ENCODE measurements around the gene ZNF646.

Gene ZNF646

DNA sequence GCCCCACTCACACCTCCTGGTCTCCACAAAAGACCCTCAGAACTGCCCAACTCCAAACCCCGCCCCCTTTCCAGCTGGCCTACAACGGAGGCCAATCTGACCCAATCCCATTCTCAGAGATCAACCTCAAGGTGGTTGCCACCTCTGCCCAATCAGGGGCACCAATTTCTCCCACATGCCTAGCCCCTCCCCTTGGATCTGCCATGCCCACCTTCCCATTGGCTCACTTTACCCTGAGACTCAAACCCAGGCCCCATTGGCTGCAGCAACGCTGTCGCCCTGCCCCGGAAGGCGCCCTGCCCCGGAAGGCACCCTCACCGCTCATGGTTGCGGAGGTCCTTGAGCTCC, 10.8 kb upstream of the ZNF646 start:
- DNase-seq = no peak

DNA sequence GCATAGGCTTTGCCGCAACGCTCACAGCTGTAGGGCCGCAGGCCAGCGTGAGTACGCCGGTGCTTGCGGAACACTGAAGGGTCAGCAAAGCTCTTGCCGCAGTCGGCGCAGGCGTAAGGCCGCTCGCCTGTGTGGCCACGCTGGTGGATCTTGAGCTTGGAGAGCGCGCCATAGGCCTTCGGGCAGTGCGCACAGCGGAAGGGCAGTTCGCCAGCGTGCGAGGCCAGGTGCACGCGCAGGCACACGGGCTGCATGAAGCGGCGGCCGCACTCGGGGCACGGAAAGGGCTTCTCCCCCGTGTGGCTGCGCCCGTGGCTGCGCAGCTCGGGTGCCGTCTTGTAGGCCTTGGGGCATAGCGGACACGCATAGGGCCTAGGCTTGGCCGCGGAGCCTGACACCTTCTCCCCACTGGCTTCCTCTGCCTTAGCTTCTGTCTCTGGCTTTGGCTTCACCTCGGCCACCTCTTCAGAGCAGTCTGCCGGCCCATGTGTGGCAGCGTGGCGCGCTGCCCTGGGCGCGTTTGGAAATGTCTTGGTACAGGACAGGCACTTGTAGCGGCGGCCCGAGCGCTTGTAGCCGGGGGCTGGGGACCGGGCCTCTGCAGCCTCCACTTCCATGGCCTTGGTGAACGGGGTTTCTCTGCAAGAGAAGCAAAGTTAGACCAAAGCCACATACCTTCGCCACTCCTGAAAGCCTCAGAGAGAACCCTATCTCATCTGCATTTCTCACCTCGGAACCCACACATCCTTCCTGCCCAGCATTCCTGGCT, 10.2 kb upstream of the ZNF646 start:
- no peak for DNase-seq

GRCh38 chr16:31064882-31065461, 9.2 kb upstream of the ZNF646 start:
- DNase-seq = no peak

DNA sequence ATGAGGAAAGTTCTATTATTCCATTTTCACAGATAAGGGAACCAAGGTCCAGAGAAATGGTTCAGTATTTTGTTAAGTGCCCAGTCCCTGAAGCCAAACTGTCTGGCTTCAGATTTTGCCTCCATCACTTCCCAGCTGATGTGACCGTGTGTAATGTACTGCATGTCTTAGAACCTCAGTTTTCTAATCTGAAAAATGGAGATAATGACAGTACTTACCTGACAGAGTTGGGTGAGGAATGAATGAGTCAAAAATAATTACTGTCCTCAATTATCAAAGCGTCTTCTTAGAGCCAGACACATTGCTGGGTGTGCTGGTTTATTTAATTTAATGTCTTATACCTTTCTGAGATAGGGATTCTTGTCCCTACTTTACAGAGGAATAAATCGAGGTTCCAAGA, 6.9 kb upstream of the ZNF646 start:
- no peak for DNase-seq

DNA sequence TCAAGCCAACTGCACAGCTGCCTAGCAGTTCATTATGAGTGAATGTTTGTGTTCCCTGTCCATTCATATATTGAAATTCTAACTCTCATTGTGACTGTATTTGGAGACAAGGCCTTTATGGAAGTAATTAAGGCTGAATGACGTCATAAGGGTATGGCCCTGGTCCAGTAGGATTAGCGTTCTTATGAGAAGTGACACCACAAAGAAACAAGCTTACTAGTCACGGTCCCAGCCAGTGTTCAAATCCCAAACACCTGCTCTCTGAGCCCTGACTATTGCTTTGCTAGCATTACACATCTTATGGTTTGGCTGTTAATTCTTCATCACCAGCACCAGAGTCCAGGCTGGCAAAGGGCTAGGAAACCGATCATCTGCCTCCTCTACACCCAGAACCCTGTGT, 2.4 kb upstream of the ZNF646 start:
- DNase-seq = no peak

GRCh38 chr16:31072540-31073141, 1.6 kb upstream of the ZNF646 start:
- peak in 2 of 56 donors; percentile 18 to 49 for DNase-seq

DNA sequence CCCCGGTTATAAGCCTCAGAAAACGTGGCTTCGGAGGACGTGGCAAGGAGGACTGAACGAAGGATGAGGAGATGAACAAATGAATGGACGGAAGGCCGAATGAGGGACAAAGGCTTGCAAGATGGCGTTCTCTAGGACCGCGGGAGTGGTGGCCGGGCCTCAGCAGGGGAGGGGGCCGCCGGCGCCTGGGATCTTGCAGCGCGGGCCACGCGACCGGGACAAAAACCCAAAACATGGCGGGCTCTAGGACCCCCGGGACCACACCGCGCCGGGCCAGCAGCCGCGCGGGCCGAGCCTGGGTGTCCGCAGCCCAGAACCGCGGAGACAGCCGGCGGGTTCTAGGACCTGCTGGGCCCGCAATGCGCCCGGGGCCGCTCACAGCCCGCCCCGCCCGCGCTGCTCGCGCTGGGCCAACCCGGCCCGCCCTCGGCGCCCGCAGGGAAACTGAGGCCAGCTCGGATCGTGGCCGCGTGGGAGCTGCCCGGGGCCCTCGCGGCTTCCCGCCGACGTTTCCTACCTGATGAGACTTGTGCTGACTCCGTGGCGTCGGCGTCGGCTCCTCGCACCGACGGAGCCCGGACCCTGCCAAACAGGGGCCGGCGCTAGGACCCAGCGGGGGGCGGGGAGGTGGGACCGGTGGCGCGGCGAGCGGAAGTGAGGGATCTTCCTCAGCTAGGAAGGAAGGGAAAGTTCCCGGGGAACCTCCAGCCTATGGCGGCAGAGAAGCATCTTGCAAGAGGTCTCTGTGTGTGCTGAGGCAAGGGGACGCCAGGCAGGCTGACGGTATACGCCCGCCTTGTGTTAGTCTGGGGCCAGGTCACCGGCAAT, 866 bp upstream of the ZNF646 start:
- peak; percentile 62 to 96 (median 85) for DNase-seq

DNA sequence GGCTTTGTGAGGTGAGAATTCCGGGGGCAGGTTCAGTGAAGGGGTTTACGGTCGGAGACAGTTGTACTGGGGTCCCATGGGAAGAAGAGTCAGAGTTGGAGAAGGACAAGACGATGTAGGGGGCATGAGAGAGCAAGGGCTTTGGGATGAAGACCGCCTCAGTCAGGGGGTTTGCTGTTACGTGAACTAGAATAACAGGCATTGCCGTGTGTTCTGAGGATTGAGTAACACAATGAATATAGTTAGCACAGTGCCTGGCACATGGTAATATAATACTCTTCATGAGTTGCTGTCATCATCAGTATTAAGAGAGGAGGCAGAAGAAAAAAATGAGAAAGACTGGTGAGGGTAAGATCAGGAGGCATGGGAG, 577 bp downstream of the ZNF646 start:
- DNase-seq = no peak

DNA sequence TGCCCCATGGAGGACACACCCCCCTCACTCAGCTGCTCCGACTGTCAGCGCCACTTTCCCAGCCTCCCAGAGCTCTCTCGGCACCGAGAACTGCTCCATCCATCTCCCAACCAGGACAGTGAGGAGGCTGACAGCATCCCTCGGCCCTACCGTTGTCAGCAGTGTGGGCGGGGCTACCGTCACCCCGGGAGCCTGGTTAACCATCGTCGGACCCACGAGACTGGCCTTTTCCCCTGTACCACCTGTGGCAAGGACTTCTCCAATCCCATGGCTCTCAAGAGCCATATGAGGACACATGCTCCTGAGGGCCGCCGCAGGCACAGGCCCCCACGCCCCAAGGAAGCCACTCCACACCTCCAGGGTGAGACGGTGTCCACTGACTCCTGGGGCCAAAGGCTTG, 2.1 kb downstream of the ZNF646 start:
- no peak for DNase-seq

- no peak for DNase-seq
These were observed 2.8 kb downstream of the ZNF646 start for GRCh38 chr16:31077024-31077423.

DNA sequence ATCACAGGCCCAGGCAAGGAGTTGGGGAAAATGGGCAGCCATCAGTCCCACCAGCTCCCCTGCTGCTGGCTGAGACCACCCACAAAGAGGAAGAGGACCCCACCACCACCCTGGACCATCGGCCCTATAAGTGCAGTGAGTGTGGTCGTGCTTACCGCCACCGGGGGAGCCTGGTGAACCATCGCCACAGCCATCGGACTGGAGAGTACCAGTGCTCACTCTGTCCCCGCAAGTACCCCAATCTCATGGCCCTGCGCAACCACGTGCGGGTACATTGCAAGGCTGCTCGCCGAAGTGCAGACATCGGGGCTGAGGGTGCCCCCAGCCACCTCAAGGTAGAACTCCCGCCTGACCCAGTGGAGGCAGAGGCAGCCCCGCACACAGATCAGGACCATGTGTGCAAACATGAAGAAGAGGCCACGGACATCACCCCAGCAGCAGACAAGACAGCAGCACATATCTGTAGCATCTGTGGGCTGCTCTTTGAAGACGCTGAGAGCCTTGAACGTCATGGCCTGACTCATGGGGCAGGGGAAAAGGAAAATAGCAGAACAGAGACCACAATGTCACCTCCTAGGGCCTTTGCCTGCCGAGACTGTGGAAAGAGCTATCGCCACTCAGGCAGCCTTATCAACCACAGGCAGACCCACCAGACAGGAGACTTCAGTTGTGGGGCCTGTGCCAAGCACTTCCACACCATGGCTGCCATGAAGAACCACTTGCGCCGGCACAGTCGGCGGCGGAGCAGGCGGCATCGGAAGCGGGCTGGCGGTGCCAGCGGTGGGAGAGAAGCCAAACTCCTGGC, 3.6 kb downstream of the ZNF646 start:
- DNase-seq = no peak

GRCh38 chr16:31078597-31079341, 4.5 kb downstream of the ZNF646 start:
- DNase-seq = no peak

DNA sequence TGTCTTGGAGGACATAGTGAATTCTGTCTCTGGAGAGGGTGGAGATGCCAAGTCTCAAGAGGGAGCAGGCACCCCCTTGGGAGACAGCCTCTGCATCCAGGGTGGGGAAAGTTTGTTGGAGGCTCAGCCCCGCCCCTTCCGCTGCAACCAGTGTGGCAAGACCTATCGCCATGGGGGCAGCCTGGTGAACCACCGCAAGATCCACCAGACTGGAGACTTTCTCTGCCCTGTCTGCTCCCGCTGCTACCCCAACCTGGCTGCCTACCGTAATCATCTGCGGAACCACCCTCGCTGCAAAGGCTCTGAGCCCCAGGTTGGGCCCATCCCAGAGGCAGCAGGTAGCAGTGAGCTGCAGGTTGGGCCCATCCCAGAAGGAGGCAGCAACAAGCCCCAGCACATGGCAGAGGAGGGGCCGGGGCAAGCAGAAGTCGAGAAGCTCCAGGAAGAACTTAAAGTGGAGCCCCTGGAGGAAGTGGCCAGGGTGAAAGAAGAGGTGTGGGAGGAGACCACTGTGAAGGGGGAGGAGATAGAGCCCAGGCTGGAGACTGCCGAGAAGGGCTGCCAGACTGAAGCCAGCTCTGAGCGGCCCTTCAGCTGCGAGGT, 5.2 kb downstream of the ZNF646 start:
- DNase-seq = no peak

GRCh38 chr16:31080035-31080629, 5.9 kb downstream of the ZNF646 start:
- no peak for DNase-seq

- no peak for DNase-seq
These were observed 6.7 kb downstream of the ZNF646 start for GRCh38 chr16:31080756-31081419.

GRCh38 chr16:31081428-31082351, 7.5 kb downstream of the ZNF646 start:
- peak in 18 of 56 donors; percentile 3 to 59 (median 22) for DNase-seq

GRCh38 chr16:31082368-31083045, 8.3 kb downstream of the ZNF646 start:
- no peak for DNase-seq

All from amygdala (tissue), 56 donors.